HG03095 (cell line): ENCODE results near the gene UBE2S.
A peak's percentile ranks its signal among the peaks of the same experiment; 100 is the strongest.
"Not testable (repeated sequence)": the region's sequence is repeated elsewhere in the genome, so short reads cannot be mapped to it uniquely, and the experiment has no call there.

Experiments used
- ATAC-seq: cut with Tn5 transposase; IDR thresholded peaks from one replicate; pipeline ENCODE4 v1.9.1; 2021; ENCODE audit warnings: moderate library complexity; ENCODE audit not compliant: unreplicated experiment

Gene UBE2S

DNA sequence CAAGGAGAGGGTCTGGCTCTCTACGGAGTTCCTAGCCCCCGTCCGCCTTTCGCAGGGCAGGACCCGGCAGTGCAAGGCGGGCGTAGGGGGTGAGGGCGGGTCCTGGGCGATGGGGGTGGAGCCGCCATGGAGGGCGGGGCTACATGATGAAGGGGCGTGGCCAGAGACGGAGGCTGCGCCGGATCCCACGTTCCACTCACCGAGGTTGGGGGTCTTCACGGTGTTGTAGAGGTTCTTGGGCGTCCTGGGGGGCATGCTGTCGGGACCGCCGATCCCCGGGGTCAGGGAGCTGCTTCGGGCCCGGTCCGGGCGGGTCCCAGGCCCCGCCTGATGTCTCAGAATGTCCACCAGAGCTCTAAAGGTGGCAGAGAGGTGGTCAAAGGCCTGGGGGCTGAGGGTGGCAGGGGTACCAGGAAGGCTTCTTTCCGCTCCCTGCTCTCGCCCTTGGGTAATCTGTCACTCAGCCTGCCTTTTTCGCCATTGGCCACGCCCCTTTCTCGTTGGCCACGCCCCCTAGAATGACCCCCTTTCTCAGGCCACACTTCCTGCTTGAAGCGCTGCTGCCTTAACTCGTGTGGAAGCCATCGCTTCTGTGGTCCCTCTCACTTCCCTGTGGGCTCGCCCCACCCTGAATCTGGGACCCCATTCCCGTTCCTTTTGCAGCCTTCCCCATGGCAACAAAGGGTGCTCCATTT lies 33.0 kb upstream of the UBE2S start:
- ATAC-seq, result no peak

DNA sequence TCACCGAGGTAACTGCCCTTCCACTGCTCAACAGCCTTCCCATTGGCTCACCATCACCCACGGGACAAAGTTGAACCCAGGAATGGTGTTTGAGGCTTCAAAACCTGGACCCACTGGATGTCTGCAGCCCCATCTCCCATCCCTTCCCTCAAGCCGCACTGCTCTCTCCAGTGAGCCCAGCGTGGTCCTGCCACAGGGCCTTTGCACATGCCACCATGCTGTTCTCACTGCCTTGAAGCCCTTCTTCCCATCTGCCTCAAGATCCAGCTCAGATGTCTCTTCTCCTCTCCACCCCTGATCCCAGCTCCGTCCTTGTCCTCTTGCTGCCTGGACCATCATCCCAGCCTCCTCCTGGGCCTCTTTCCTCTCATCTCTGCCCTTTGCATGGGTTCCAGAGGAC lies 31.5 kb upstream of the UBE2S start:
- ATAC-seq, result no peak

DNA sequence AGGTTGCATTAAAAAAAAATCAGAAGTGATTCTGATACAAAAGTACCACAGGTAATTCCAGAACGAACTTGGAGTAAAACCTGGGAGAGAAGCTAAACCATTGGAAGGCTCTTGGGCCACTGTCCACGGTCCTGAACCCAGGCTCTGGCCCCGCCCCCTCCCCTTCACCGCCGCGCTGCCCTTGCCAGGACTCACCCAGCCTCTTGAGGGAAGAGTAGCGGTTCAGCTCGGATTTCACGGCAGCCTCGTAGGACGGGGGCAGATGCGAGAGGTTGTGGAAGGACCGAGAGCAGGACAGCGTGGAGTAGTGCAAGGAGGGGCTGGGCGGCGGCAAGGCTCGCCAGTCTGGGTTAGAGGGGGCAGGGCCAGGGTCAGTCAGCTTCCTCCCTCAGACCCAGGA lies 29.8 kb upstream of the UBE2S start:
- no peak for ATAC-seq

DNA sequence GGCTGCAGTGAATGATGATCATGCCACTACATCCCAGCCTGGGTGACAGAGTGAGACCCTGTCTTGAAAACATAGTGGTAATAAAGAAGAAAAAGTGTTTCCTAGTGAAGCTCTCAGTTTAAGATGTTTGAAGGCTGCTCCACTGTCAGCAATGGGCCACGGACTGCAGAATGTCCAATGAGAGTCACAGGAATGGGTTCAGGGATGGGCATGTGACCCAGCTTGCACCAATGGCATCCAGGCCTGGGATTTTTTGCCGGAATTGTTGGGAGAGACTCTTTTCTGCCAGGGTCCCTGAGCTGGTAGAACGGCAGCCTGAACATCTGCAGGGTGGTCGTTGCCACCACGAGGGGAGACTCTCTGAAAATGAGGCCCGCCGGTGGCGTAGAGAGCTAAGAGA lies 29.3 kb upstream of the UBE2S start:
- ATAC-seq, result no peak

DNA sequence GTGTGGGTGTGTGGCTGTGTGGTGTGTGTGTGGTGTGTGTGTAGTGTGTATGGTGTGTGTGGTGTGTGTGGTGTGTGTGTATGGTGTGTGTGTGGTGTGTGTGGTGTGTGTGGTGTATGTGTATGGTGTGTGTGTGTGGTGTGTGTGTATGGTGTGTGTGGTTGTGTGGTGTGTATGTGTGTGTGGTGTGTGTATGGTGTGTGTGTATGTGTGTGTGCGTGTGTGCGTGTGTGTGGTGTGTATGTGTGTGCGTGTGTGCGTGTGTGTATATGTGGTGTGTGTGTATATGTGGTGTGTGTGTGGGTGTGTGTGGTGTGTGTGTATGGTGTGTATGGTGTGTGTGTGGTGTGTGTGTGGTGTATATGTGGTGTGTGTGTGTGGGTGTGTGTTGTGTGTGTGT lies 27.4 kb upstream of the UBE2S start:
- no peak for ATAC-seq

DNA sequence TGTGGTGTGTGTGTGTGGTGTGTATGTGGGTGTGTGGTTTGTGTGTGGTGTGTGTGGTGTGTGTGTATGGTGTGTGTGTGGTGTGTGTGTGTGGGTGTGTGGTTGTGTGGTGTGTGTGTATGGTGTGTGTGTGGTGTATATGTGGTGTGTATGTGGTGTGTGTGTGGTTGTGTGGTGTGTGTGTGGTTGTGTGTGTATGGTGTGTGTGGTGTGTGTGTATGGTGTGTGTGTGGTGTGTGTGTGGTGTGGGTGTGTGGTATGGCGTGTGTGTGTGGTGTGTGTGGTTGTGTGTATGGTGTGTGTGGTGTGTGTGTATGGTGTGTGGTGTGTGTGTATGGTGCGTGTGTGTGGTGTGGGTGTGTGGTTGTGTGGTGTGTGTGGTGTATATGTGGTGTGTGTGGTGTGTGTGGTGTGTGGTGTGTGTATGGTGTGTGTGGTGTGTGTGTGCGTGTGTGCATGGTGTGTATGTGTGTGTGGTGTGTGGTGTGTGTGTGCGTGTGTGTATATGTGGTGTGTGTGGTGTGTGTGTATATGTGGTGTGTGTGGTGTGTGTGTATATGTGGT lies 26.9 kb upstream of the UBE2S start:
- ATAC-seq, result no peak

DNA sequence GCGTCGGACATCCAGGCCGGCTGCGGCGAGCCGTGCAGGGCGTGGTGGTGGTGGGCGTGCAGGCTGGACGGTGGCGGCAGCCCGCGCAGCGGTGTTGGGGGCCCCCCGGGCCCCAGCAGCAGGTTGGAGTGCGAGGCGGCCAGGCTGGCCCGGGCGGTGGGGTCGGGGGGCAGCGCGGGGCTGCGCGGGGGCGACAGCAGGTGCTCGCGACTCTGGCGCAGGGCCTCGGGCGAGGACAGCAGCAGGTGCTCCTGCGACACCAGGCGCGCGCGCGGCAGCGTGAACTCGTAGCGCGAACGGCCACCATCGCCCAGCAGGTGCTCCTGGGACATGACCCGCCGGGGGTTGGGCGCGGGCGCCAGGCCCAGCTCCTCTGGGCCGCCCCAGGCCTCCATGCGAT lies 25.7 kb upstream of the UBE2S start:
- ATAC-seq, result no peak

DNA sequence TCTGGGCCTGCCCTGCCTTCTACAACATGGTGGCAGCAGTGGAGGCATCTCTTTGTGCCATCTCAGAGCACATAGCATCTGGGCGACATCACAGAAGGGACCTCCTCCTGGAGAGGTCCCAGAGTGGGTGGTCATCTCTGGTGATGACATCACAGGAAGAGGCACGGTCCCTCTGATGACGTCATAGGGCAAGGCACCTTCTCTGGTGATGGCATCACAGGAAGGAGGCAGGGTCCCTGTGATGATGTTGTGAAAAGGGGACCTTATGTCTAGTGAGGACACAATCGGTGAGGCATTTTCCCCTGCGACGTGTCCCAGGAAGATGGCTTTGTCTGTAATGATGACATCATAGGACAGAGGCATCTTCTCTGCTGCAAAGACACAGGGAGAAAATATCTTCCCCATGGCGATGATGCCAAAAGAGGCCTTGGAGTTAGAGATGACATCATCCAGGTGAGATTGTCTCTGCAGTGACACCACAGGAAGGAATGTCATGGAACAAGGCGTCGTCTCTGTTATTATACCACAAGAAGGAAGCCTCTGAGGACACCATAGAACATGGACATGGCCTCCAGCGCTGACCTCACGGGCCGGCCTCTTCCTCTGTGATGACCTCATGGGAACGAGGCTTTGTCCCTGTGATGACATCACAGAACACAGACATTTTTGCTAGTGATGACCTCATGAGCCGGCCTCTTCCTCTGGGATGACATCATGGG lies 24.8 kb upstream of the UBE2S start:
- no peak for ATAC-seq

DNA sequence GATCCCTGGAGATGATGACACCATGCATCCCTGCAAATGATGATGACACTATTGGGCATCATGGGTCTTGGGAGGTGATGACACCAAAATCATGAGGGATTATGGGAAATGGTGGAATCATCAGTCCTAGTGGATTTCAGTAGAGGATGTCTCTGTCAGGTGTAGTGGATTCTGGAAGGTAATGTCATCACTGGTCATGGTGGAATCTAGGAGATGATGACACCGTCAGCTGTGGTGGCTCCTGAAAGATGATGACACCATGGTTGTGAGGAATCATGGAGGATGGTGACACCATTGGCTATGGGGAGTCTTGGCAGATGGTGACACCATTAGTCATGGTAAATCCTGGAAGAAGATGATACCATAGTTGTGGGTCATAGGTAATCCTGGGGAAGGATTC lies 23.6 kb upstream of the UBE2S start:
- no peak for ATAC-seq

DNA sequence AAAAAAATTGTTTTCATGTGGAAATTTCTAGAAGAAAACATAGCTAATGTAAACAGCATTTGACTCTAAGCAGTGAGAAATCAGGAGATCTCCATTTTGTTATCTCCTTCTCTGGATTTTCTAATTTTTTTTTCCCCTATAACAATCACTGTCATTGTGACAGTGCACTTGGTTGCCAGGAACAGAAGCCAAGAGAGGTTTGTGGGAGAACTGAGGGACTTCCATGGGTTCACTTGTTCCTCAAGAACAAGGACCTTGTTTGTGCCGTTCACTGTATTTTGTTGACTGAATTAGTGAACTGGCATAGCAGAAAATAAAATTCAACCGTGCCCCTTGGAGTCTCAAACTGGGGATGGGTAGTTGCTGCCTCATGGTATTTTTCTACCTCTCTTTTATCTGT lies 18.5 kb upstream of the UBE2S start:
- no peak for ATAC-seq

DNA sequence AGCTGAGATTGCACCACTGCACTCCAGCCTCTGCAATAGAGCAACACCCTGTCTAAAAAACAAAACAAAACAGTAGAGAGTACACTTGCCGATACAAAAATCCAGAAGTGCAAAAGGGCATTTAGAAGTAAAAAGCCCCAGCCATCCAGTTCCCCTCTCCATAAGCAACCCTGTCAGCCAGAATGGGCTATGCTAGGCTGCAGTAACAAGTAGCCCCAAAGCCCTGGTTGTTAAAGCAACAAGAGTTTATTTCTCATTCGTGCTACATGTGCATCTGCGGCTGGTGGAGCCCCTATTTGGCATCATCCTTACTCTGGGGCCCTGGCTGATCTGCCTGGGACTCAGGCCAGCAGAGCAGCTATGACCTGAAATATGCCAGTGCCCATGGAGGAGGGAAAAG lies 16.9 kb upstream of the UBE2S start:
- no peak for ATAC-seq

DNA sequence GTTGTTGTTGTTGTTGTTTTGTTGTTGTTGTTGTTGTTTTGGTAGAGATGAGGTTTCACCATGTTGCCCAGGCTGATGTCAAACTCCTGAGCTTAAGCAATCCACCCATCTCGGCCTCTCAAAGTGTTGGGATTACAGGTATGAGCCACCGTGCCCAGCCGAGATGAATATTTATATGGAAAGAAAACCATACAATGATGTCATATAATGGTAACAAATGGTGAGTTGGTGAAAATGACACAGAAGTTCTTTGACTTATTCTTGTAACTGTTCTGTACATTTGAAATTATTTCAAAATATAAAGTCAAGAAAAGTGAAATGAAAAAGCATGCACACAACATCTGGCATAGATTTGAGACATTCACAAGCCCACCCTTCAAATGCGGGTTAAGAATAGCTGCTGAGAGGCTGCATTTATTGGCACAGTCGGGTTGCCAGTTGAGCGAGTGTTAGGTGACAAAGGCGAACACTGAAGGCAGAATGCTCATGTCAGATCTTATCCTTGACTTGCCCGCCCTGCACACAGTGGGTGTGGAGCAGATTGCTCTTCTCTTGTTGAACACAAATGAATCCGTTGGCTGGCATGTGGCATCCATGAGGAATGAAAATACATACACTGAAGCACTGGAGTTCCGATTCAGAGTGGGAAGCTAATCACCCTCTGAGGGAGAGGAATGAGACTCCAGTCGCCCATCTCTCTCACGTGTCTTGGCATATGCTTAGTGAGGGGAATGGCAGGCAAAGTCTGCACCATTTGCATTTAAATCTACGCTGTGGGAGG lies 15.8 kb upstream of the UBE2S start:
- no peak for ATAC-seq

DNA sequence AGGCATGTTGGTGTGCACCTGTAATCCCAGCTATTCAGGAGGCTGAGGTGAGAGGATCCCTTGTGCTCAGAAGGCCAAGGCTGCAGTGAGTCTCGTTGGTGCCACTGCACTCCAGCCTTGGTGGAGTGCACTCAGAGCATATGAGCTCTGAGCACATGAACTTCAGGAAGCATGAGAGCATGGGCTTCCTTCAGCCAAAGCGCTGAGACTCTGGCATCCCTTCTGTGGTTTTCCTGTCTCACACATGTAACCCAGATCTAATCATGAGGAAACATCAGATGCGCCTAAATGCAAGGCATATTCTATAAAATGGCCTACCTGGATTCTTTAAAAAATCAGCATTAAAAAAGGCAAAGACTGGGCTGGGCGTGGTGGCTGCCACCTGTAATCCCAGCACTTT lies 13.7 kb upstream of the UBE2S start:
- not testable (repeated sequence) for ATAC-seq

DNA sequence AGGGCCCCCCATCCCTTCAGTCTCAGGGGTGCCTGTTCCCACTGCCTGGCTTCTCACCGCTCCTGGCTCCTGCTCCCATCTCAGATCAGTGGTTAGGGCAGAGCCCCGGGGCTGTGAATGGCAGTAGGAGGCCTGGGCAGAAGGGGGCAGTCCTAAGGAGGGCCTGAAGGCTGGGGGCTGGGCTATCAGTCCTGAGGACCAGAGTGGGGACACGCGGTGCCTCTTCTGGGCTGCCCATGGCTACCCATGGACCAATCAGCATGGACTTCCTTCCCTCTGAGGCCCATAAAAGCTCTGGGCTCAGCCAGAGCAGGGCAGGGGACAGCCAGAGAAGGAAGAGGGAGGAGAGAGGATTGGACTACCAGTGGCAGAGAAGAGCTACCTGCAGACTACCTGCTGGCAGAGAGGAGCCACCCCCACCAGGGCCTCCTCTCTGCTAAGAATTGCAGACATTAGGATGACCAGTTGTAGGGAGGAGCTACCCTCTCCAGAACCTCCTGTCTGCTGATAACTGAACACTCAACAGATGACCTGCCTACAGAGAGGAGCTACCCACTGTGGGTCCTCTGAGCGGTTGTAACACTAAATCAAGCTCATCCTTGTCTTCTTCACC lies 12.1 kb upstream of the UBE2S start:
- no peak for ATAC-seq

DNA sequence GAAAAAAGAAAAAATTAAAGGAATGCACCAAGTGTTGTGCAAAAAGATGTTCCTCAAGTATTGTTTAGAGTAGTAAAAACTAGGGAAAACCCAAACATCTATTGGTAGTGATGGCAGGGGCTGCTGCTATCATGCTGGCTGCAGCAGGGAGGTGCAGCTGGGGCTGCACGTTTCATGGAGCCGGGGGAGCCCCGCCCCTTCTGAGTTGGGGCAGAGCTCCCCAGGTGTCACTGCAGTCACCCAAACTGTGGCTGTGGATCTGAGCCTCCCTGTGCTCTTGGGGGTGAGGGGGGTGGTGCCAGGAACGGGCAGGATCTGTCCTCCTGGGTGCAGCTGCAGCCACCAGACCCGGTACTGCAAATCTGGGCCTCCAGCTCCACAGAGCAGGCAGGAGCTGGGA lies 11.5 kb upstream of the UBE2S start:
- no peak for ATAC-seq

DNA sequence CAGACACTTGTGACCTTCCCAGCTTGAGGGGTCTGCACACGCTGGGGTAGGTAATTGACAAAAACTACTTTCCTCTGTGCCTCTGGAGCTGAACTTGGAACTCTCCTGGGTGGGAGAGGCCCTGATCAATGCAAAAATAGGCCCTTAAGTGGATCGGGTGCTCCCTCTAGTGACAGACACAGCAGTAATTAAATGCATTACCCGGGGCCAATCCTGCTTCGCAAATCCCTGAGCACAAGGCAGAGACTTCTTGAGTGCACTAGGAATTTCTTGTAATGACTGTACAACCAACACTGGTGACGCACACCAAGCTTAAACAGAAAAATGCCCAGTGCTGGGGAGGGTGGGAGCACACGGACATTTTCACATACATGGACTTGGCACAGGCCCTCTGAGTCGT lies 10.6 kb upstream of the UBE2S start:
- no peak for ATAC-seq

DNA sequence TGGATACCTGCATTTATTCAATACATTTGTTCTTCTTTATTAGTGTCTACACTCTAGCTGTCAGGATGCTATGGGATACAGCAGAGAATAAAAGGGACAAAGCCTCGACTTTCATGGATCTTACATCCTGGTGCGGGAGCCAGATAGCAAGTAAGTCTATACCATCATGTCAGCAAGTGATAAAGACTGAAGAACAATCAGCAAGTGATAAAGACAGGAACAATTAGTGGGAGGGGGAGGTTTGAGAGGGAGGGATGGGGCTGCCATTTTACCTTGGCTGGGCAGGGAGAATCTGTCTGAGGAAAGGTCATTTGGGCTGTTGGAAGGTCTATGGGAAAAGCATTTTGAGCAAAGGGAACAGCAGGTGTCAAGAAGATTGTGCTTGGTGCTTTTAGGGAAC lies 2.6 kb upstream of the UBE2S start:
- ATAC-seq, result no peak

DNA sequence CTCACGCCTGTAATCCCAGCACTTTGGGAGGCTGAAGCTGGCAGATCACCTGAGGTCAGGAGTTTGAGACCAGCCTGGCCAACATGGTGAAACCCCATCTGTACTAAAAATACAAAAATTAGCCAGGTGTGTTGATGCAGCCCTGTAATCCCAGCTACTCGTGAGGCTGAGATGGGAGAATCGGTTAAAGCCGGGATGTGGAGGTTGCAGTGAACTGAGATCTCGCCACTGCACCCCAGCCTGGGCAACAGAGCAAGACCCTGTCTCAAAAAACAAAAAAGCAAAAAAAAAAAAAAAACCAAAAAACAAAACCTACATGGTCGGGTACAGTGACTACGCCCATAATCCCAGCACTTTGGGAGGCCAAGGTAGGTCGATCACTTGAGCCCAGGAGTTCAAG lies 1.6 kb upstream of the UBE2S start:
- not testable (repeated sequence) for ATAC-seq

DNA sequence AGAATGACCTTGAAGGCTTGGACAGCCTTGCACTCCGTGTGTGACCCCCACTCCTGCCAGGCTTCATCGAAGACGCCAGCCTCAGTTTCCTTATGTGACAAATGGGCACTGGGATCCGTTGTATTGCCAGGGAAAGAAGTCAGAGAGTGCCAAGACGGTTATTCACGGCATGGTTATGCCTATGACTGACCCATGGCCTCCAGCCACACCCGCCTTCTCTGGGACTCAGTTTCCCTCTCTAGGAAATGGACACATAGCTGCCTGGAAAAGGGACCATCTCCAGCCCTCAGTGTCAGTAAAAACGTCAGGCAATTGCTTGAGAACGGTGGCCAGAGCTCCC lies 915 bp upstream of the UBE2S start:
- ATAC-seq, result no peak

DNA sequence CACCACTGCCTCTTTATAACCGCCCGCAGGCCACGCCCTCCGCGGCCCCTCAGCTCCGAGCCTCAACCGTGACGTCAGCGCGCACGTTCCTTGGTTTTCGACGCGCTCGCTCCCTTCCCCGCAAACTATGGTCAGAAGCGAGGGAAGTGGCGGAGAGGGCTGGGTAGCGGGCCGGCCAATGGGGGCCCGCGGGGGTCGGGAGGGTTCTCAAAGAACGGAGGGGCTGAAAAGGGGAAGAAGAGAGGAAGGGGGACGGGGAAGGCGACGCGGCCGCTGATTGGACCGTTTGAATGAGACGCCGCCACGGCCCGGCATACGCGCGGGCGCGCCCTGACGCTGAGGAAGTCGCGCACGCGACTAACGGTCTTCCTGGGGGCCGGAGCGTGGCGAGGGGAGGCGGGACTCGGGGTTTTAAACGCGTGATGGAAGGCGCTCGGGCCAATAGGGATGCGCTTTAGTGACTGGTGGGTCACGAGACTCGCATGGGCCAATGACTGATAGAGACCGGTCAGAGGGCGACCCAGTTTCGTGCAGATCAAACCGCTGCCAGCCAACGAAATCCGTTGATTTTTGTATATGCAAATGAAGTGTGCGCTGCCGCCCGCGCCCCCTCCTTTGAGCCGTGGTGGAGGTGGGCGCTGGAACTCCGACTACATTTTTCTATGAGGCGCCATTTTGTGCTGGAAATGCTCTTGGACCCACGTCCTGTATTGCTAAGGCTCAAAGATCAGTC lies 378 bp upstream of the UBE2S start:
- ATAC-seq, result peak; percentile 73
